Measurements from ENCODE around the gene FXR2.
"Not testable (repeated sequence)": the region's sequence is repeated elsewhere in the genome, so short reads cannot be mapped to it uniquely, and the experiment has no call there.

Gene FXR2

GRCh38 chr17:7614425-7615264 lies at the start of gene FXR2:
TSS of gene FXR2 (minus strand) at chr17:7614897. CDS start at chr17:7614532, 365 bp downstream.
- peak; percentile 99 for DNase-seq

GRCh38 chr17:7656958-7657609 lies 42.4 kb upstream of the FXR2 start:
- no peak for DNase-seq

- DNase-seq, result no peak
These were observed 40.8 kb upstream of the FXR2 start for GRCh38 chr17:7655541-7655840.

GRCh38 chr17:7654832-7655540 lies 40.3 kb upstream of the FXR2 start:
- DNase-seq, result peak; percentile 16 to 58

DNA sequence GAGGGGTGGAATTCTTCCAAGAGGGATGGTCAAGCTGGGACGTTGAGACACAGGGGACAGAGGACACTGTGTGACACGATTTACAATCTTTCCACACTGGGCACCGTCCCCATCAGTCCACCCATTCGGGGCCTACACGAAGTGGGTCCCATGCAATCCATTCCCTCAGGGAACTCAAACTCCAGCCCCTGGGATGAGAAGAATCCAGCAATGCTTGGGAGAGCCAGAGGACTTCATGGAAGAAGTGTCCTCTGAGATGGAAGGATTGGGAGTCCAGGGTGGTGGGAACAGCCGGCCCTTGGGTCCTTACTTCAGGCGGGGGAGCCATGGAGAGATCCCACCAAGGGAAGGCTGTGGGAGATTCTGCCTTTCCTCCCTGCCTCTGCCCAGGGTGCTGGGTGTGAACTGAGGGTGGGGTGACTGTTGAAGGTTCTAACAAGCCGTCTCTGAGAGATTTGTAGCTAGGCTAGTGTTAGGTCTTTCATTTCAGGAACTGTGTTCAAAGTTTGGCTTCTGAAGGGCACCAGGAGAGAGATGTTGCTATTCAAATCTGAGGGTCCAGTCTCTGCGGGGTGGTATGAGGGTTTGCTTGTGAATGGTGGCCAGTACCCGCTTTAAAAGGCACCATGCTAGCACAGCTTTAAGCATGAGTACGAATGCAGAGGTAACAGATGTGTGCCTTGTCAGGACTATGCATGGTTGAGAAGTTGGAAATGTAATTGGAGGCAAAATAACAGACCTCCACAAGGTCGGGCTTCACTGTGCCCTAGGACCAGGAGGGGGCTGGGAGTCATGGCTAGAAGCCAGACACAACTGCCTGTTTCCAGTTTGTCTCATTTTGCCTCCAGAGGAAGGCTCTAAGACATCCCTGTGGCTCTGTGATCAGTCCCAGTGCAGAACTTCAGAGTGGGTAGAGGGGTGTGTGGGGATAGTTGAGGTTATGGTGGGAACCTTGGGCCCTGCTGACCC lies 38.0 kb upstream of the FXR2 start:
- no peak for DNase-seq

DNA sequence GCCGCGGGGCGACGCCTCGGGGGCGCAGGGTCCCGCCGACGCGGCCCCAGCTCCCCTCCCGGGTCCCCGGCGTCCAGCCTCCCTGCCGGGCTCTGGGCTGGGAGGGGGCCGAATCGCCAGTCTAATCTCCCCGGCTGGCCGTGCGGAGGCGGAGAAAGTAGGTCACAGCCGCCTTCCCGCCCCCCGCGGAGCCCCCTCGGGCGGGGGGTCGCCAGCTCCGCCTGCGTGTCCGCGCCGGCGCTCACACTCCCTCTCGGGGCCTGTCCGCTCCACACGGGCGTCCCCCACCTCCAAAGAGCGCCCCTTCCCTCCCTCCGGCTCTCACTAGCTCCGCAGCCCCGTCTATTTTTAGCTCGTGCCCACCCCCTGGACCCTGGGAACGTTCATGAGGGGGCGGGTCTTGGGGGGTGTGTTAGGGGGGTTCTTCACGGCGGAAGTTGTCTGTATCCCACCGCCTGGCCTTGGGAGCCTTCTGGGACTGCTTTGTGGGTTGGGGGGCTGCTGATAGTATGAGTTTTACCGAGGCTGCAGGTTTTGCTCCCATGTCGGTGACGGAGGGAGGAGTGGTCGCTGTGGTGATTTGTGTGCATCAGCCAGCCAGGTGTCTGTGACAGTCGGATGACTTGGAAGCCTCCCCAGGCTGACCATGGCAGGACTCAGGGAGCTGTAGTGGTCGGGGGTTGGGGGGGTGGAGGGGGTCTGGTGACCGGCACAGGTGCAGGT lies 37.1 kb upstream of the FXR2 start:
- no peak for DNase-seq

GRCh38 chr17:7651097-7651664 lies 36.5 kb upstream of the FXR2 start:
- no peak for DNase-seq

DNA sequence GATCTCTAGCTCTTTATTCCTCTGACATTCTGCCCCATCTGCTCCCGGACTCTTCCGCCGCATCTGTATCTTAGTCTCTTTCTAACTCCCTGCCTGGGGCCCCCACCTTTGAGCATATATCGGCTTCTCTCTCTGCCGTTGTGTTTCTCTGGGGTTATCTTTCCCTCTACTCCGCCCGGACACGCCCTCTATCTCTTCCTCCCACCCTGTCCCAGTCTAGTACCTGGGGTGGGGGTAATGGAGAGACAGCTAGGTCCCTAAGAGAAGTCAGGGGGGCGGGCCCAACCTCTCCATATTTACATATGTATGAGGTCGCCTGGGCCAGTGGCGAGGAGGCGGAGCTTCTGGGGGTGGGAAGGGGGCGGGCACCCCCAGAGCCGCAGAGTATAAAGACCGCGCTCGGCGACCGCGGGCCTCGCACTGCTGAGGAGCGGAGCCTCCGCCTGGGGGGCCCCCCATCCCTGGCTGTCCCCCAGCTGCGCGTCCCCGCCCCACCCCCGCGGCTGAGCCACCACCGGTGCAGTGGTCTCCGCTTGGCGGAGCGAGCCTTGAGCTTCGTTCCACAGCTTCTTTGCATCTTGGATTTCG lies 35.9 kb upstream of the FXR2 start, which contains the start of gene ATP1B2:
Gene ATP1B2, plus strand, starts transcription at position 418 of the 588 bp plus-strand sequence. CDS start 593 bp downstream, outside the sequence.
- peak; percentile 40 to 63 for DNase-seq

DNA sequence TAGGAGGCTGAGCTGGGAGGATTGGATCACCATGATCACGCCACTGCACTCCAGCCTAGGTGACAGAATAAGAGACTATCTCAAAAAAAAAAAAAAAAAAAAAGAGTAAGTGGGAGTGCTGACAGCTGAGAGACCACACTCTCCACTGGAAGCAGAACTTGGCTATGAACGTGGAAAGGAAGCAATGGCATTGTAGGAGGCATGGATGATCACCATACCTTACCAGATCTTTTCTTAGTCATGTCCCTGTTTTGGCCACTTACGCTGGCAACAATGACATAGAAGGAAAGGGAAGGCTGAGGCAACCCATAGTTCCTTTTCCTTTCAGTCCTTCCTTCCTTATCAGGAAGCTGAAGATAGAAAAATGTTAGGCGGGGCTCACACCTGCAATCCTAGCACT lies 32.3 kb upstream of the FXR2 start:
- peak; percentile 57 to 69 for DNase-seq

GRCh38 chr17:7646457-7646856 lies 31.8 kb upstream of the FXR2 start:
- no peak for DNase-seq

DNA sequence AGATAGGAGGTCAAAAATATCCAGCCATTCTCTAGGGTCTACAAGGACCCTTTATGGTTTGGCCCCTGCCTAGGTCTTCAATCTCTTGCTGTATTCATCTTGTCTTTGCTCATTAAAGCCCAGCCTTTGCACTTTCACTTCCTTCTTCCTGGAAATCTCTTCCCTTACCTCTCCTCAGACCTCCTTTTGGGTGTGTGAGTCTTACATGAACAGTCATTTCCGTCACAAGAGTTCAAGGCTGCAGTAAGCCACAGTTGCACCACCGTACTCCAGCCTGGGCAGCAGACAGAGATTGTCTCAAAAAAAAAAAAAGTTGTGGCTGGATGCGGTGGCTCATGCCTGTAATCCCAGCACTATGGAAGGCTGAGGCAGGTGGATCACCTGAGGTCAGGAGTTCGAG lies 30.1 kb upstream of the FXR2 start:
- DNase-seq, result peak; percentile 51 to 72

DNA sequence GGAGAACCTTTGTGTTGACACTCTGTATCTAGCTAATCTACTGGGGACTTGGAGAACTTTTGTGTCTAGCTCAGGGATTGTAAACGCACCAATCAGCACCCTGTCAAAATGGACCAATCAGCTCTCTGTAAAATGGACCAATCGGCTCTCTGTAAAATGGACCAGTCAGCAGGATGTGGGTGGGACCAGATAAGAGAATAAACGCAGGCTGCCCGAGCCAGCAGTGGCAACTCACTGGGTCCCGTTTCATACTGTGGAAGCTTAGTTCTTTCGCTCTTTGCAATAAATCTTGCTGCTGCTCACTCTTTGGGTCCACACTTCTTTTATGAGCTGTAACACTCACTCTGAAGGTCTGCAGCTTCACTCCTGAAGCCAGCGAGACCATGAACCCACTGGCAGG lies 26.9 kb upstream of the FXR2 start:
- DNase-seq, result not testable (repeated sequence)

- DNase-seq, result no peak
These were observed 26.1 kb upstream of the FXR2 start for GRCh38 chr17:7640783-7641182.

GRCh38 chr17:7636163-7636562 lies 21.5 kb upstream of the FXR2 start:
- DNase-seq, result no peak

DNA sequence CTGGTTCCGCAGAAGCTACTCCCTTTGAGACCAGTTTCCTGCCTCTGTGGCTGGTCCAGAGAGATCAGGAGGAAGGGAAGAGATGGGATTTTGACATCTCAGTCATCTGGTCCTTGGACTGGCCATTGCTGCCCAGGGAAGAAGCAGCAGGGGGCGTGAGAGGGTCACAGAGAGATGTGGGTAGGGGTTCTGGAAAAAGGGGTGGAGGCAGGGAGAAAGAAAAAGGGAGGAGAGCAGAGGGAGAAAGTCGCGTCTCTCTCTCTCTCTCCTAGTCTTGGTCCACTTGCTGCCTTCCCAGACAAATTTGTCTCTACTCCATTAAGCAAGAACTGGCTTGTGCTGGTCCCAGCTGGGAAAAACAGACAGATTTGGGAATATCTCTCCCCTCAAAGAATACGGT lies 19.7 kb upstream of the FXR2 start:
- peak in 1 of 2 donors; percentile 65 for DNase-seq

GRCh38 chr17:7633093-7633492 lies 18.4 kb upstream of the FXR2 start:
- DNase-seq, result no peak

DNA sequence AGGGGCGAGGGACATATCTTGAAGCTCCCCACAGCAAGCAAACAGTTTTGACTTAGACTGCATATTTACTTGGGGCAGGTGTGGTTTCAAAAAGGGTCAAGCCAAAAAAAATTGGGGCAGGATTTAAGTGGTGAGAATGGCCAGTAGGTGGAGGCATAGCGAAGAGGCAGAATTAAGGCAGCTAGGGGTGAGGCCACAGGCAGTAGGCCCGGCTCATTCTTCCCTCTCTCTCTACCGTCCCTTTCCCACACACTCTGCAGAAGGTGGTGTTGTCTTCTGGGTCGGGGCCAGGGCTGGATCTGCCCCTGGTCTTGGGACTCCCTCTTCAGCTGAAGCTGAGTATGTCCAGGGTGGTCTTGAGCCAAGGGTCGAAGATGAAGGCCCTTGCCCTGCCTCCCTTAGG lies 17.8 kb upstream of the FXR2 start:
- peak; percentile 42 to 75 for DNase-seq

- DNase-seq, result no peak
These were observed 17.0 kb upstream of the FXR2 start for GRCh38 chr17:7631398-7632380.

GRCh38 chr17:7629939-7630571 lies 15.4 kb upstream of the FXR2 start, which contains the start of gene SHBG:
TSS of gene SHBG (plus strand) at chr17:7630135. CDS start at chr17:7630173, 38 bp downstream.
- DNase-seq, result no peak
